HG02973 (cell line): ENCODE results near the gene MRTO4.
"Not testable (repeated sequence)": the region's sequence is repeated elsewhere in the genome, so short reads cannot be mapped to it uniquely, and the experiment has no call there.

Source experiments
- ATAC-seq: cut with Tn5 transposase; IDR thresholded peaks from one replicate; pipeline ENCODE4 v1.9.1; 2021; ENCODE audit warnings: moderate library complexity; ENCODE audit not compliant: unreplicated experiment

MRTO4 gene

DNA sequence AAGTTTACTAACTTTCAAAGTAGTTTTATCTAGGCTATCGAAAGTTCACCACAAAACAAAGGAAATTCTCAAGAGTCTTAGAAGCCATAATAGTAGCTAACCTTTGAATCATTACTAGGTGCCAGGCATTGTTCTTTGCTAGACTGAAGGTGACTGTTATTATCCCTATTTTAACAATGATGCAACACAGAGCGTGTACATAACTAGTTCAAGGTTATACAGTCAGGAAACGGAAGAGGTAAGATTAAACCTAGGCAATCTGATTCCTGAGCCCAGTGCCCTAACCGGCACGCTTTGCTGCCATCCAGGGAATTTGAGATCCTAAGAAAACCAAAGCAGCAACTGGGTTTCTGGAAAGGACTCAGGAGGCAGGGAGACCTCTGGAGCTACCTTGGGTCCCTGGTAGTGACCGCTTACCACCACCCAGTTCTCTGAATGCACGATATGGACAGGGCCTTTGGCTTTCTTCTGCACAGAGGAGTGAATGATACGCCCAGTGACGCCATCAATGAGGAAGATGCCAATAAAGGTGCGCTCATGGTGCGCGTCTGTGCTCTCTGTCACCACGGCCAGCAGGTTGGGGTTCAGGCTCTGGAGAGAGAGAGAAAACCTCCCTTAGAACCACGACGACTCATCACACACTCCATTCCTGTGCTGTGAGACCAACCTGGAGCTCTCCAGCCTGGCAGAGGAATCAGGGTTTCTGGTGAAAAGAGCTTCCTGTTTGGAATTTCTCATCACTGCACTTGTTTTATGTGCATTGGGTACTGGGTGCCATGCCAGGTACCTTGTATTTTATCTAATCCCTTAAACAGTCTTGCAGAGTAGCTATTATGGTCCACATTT, 28.4 kb upstream of the MRTO4 start:
- ATAC-seq: no peak

DNA sequence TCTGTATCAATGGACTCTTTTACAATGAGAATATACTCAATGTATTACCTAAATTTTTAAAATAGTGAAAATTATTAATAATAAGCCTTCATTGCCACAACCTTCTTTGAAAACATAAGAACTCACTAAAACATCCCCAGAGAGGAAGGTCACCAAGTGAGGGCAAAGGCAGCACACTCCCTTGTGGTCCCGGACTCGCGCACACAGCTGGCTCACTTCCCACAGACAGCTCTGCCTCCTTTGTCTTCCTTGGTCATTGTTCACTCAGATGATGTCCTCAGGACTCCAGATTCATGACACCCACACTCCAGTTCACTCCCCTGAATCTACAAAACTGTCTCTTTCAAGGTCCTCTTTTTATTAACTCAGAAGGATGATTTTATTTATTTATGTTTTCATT, 22.4 kb upstream of the MRTO4 start:
- no peak for ATAC-seq

DNA sequence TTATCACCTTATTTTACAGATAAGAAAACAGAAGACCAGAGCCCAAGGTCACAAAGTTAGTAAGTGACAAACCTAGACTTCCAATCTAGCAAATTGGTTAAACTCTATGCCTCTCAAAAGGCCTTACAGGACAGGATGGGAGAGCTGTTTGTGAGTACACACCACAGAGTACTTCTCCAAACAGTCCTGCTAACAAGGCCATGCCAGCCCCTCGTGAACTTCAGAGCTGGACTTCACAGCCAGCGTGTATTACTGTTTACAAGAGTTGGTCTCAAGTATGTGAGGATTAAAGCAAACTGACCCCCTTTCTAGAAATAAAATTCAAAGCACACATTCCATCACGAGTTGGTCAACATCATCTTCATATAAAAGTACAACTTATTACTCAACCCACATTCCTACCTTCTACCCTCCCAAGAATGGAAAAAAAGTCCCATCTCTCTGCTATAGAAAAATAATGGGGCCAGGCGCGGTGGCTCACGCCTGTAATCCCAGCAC, 21.7 kb upstream of the MRTO4 start:
- ATAC-seq: no peak

DNA sequence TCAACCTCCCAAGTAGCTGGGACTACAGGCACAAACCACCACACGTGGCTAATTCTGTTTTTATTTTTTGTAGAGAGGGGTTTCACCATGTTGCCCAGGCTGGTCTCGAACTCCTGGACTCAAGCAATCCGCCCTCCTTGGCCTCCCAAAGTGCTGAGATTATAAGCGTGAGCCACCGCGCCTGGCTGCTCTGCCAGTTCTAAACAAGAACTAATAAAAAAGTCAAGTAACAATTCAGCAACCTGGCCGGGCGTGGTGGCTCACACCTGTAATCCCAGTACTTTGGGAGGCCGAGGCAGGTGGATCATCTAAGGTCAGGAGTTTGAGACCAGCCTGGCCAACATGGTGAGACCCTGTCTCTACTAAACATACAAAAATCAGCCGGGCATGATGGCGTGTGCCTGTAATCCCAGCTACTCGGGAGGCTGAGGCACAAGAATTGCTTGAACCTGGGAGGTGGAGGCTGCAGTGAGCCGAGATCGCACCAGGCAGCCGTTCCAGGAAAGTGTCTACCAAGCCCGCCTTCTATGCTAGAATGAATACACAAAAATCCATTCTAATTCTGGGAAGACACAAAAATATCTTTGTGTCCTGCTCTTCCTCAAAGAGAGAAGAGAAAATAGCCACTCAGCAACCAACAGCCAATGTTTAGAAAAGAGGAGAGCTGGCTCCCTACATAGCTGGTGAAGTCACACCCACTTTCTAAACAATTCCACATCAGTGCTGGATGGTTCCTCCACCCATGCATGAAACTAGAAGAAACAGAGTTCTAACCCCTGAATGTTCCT, 19.7 kb upstream of the MRTO4 start:
- not testable (repeated sequence) for ATAC-seq

DNA sequence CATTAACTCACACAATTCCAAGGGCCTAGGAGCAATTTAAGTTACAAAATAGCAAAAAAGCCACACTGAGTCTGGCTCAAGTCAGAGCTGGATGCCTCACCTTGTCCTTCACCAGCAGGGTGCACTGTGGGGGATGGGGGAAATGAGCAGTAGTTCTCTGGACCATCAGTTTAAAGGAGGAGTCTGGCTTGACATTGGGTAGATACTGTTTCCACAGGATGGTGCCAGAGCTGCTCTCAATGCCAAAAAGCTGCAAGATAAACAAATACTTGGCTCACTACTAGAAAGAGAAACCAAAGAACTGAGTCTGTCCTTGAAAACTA, 19.1 kb upstream of the MRTO4 start:
- no peak for ATAC-seq

DNA sequence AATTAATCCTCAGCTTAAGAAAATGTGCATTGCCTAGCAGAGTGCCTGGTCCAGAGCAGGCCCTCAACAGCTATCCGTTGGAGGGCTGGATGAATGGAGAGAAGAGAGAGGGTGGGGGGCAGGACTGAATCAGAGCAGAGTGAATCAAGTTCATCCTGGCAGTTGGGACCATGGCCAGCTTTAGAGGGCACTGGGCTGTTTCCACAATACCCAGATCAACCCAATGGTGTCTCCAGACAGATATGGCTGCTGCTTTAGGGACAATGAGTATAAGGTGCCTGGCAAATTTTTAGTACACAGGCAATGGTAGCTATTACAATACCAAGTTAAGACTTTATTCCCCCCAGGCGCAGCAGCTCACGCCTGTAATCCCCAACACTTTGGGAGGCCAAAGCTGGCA, 17.4 kb upstream of the MRTO4 start:
- ATAC-seq: no peak

DNA sequence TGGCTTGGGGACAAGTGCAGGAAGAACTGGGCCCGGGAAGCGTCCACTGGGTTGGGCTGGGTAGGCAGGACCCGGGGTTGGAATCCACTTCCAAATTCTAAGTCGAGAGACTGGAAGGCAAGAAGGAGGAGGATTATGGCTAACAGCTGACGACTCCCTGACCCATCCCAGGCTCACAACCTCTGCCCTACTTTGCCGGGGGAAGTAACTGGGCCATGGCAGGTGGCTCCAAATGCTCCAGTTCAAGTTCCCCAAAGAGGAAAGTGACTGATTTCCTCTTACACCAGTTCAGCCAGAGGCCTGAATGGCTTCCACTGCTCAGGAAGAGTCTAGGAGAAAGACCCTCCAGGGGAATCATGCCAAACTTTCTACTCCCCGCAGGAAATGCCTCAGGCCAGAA, 11.7 kb upstream of the MRTO4 start:
- no peak for ATAC-seq

DNA sequence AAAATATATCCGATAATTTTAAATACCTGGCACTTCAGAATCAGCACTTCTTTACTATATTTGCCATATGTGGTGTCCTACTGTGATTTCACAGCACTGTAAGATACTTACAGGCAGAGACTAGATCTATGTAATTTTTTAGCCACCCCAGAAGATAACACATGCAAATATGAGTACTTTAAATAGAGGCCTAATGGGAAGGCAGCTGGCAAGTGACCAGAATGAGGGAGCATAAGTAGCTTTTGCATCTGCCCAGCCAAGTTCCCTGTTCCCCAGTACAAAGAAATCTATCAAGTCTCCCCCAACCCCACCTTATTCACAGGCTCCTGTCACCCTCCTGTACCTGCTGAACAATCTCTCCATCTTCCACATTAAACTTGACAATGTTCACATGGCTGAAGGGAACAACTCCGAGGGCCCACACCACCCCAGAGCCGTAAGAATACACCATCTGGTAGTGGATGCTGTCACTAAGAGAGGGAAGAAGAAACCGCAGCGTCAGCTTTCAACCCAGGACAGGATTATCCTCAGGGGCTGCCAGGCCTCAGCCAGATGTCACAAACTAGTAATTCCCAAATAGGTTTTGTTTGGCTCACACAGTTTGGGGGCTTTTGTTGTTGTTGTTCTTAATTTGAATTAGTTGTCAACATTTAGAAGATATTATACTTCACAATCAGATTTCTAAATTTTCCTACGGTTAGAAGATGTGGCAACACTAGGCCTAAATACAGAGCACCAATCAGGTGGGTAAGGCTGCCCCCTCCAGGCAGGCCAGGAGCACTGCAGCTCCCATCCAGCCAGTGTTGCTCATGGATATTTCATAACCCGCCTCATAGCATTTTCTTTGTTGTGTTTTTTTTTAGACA, 10.7 kb upstream of the MRTO4 start:
- no peak for ATAC-seq

DNA sequence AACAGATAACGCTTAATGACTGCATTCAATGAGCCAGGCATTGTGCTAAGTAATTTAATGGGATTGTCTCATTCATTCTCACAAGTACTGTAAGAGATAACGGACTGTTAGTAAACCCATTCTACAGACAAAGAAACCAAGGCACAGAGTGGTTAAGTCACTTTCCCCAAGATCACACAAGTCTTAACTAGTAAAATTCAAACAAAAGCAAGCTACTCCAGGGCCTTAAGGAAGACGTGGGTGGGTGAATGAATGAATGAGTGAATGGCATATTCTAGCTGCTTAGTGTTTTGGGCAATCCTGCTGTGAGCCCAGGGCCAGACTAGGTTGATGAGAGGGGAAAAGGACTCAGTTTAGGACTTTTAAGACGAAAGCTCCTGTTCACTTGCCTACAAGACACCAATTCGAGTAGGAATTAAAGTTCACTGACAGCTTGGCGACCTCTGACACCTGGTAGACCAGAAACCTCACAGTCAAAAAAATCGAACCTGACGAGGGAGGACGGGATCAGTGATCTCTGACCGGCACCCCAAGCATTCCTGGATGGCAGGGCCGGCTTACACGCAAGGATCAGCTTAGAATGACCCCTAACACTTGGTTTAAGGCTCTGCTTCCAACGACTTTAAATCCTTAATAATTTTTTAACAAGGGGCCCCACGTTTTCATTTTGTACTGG, 838 bp upstream of the MRTO4 start:
- ATAC-seq: no peak

DNA sequence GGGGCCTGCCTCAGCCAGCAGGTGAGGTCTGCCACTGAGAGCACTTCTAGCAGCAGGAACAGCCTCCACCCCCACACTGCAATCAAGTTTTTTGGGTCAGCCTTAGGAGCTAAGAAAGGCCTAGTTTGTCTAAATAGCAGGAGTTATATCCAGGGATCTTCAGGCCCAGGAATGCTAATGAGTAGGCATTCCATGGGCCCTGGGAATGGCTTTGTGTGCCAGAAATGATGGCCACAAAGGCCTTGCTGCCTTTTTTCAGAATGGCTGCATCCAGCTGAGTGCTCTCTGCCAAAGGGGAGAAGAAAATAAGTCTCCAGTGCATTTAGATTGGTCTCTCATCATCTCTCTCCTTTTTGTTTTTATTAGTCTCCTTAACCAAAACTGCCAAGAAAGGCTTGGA, 2.8 kb downstream of the MRTO4 start:
- ATAC-seq: no peak

DNA sequence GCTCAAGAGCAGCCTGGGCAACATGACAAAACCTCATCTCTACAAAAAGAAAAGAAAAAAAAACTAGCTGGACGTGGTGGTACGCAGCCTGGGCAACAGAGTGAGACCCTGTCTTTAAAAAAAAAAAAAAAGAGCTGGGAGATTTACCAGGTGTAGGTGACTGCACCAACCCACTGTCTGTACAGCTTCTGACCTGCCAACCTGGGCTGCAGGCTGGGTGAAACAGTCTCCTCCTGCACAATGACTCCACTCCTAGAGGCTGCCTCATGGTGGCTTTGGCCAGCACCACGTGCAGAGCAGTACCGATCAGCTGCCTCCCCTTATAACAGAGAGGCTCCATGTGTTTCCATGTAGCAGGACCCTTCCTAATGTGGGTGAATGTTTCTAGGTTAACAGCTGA, 3.7 kb downstream of the MRTO4 start:
- ATAC-seq: no peak

DNA sequence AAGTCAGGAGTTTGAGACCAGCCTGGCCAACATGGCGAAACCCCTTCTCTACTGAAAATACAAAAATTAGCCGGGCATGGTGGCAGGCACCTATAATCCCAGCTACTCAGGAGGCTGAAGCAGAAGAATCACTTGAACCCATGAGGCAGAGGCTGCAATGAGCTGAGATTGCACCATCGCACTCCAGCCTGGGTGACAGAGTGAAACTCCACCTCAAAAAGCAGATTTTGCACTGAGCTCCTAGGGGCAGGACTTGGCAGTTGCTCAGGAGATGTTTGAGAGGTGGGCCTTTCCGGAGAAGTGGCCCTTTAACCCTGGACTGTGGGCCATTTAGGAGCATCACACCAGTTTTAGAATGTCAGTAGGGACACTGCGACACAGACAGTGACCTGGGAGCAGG, 4.7 kb downstream of the MRTO4 start:
- ATAC-seq: not testable (repeated sequence)

DNA sequence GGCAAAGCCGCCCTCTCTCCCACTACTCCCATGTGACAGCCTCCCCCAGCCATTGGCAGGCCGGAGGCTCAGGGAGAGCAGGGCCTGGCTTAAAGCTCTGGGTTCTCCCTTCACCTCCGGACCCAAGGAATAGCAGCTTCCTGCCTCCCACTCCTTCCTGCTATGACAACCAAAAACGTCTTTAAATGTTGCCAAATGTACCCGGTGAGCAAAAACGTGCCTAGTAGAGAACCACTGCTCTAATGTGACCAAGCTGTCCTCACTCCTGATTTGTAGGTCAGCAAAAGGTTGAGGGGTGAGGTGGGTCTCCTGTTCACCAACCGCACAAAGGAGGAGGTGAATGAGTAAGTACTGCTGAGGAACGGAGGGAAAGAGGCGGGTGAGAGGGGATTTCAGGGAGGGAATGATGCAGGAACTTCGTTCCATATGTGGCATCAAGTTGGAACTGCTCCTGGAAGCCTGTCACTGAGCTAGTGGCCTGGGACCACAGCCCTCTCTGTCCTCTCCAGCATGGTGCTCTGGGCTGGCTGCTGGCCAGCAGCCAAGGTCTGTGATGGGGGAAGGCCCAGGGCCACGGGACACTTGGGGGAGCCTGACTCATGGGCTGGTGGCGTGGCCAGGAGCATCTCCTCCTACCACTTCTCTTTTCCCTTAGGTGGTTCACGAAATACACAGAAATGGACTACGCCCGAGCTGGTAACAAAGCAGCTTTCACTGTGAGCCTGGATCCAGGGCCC, 5.7 kb downstream of the MRTO4 start:
- no peak for ATAC-seq

DNA sequence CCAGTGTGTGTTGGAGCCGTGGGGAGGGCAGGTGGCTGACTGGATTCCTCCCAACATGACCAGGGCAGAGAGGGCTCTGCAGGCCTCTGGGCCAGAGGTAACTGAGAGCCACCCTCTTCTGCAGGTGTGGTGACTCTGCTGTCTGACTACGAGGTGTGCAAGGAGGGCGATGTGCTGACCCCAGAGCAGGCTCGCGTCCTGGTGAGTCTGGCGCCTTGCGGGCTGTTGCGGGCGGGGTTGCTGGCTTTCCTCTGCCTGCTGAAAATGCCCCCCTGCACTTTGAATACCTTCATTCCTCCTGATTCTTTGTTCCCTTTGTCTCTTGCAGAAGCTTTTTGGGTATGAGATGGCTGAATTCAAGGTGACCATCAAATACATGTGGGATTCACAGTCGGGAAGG, 6.7 kb downstream of the MRTO4 start:
- ATAC-seq: no peak

DNA sequence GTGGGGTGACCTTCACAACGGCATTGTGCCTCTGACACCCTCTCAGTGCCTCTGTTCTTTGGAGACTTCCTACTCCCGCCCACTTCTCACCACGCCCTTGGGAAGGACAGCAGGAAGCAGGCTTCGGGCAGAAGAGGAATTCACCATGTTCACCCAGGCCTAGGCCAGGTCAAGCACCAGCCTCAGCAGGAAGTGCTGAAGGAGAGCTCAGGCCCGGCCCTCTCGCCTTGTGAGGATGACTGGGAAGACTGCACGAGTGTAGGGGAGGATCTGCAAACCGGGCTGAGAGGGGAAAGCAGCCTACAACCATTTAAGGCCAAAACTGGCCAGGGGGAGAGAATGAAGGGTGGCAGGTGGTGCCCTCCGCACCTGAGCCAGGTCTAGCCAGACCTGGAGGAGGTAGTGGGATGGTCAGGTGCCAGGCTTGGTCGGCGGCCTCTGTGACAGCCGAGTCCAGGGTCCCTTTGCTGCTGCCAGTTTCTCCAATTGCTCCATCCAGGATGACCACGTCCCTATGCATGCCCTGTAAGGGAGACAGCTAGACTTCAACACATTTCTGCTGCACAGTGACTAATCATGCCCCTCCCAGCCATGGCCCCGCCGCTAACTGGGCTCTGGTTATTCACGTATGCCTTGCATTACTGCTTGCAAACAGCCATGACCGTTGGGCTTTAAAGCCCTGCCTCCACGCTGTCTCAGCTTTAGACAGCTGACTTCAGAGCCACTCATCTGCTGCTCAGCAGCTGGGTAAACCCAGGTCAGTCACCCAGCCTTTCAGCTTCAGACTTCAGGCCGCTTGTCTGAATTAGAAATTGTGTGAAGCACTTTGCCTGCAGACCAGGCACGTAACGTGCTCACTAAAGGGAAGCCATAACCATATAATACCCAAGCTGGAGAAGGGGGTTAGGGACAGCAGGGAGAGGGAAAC, 8.9 kb downstream of the MRTO4 start:
- no peak for ATAC-seq

DNA sequence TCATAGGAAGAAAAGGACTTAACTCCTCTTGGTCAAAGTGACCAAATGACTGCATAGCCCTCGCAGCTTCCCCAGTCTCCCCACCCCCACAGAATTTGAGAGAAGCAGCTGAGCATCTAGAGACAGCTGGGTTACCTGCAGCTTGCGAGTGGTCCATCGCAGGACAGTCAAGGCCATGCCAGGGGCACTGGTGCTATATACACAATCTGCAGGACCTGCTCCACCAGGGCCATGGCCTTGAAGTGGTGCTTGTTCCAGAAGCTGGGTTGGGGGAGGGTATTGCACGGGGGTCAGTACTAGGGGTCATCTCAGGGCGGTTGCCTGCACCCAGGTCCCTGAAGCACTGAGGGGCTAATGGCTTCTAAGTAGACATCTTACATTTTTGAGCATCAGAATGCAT, 10.4 kb downstream of the MRTO4 start:
- no peak for ATAC-seq

DNA sequence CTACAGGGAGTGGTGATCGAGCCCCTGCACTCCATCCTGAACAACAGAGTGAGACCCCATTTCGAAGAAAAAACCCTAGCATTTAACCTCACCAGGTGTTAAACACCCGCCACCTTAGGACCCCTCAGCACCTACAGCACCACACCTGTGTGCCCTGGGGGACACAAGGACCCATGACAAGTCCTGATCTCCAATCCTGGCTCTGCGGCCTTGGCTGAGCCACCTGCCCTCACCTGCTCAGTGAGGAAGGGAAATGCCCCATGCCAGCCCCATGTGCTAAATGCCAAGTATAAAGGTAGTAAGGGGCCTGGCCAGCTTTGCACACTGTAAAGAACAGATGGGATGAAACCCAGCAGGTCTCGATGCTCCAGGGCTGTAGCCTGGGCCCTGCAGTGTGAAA, 11.1 kb downstream of the MRTO4 start:
- ATAC-seq: no peak

DNA sequence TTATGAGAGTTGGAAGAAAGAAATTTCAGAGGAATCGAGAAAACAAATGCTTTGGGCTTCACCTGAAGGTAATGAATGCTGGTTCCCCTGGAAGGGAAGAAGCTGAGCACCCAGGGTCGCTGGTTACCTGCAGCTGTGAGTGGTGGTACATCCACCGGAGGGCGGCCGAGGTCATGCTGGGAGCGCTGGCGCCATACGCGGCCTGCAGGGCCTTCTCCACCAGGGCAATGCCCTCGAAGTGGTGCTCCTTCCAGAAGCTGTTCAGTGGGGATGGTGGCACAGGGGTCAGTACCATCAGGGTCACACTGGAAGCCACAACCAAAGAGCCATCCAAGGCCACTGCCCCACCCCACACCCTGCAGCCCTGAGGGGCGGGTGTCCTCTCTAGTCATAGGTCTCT, 16.8 kb downstream of the MRTO4 start:
- ATAC-seq: no peak
